Right atrium auricular region (tissue), 2 donors: ENCODE measurements around the gene CLCA1. TPM values are rescaled to one million over a fixed set of nuclear protein-coding genes. Genes with fewer than 3 reads are reported as not detected.

Experiments used
- DNase-seq: peaks from one replicate; pipeline ENCODE4 v3.0.0-alpha.2; 2019; ENCODE audit warnings: low spot score
- H3K27ac ChIP-seq, 2 donors: fragments of 200-600 bp; sonication (generic); 1 replicate in 1 of 2; 2 replicates in 1 of 2; pipeline ENCODE4 v1.5.1; 2016 to 2019
- H3K27me3 ChIP-seq, 2 donors: fragments of 200-600 bp; sonication (generic); one replicate each; pipeline versions ENCODE4 v1.5.1 to v1.6.0; 2017 to 2019
- H3K36me3 ChIP-seq: fragments of 200-600 bp; sonication (generic); one replicate; pipeline ENCODE4 v1.5.1; 2016
- H3K4me1 ChIP-seq, 2 donors: fragments of 200-600 bp; sonication (generic); one replicate each; pipeline versions ENCODE4 v1.5.1 to v1.6.0; 2017 to 2019
- H3K4me3 ChIP-seq, 2 donors: fragments of 200-600 bp; sonication (generic); 1 replicate in 1 of 2; 2 replicates in 1 of 2; pipeline ENCODE4 v1.5.1; 2017 to 2019; ENCODE audit warnings: mild to moderate bottlenecking in 1 of 2, moderate library complexity in 1 of 2
- H3K9me3 ChIP-seq, 2 donors: fragments of 200-600 bp; sonication (generic); one replicate each; pipeline ENCODE4 v1.5.1; 2019
- total RNA-seq, 2 donors: library from RNA; depleted of rRNA; stranded (reverse); fragments of >200 nt; gene quantifications; one replicate each; pipeline ENCODE4 v1.1.0, GENCODE V29; 2016
- TF ChIP-seq, protein P1 (sequence below), 2 donors: fragments of 200-600 bp; sonication (generic); IDR thresholded peaks; one replicate each; pipeline ENCODE4 v1.5.1; 2019; ENCODE audit warnings: antibody characterized with exemption in 2 of 2

The CLCA1 gene
- total RNA-seq, 2 donors from 2014 or later, result not detected

DNA sequence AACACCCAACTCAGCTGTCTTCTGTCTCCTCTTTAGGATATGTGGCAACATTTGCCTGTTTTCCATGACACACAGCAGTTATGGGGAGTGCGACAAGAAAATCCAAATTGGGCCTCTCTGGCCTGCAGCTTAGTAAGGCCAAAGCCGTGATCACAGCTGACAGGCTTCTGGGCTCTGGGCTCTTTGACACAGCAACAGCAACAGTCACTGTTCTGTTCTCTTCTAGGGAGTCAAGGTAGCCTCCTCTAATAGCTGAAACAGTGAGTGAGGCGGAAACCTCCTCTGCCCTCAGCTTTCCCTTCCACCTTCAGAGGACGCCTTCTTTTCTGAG is 19.0 kb downstream of the CLCA1 start:
- no peaks in the 10 kb centered on the region for H3K27me3 ChIP-seq
- TF ChIP-seq, protein P1, sequence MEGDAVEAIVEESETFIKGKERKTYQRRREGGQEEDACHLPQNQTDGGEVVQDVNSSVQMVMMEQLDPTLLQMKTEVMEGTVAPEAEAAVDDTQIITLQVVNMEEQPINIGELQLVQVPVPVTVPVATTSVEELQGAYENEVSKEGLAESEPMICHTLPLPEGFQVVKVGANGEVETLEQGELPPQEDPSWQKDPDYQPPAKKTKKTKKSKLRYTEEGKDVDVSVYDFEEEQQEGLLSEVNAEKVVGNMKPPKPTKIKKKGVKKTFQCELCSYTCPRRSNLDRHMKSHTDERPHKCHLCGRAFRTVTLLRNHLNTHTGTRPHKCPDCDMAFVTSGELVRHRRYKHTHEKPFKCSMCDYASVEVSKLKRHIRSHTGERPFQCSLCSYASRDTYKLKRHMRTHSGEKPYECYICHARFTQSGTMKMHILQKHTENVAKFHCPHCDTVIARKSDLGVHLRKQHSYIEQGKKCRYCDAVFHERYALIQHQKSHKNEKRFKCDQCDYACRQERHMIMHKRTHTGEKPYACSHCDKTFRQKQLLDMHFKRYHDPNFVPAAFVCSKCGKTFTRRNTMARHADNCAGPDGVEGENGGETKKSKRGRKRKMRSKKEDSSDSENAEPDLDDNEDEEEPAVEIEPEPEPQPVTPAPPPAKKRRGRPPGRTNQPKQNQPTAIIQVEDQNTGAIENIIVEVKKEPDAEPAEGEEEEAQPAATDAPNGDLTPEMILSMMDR (IDR thresholded peaks at IDR 0.05), result no peak
- no peak for DNase-seq
- peak overlapping the region; percentile 22 to 61 for H3K27ac ChIP-seq
- H3K4me1 ChIP-seq, result no peaks in the 10 kb centered on the region
- H3K4me3 ChIP-seq, result no peak overlapping the region
- no peaks in the 10 kb centered on the region for H3K36me3 ChIP-seq
- H3K9me3 ChIP-seq, result no peaks in the 10 kb centered on the region

DNA sequence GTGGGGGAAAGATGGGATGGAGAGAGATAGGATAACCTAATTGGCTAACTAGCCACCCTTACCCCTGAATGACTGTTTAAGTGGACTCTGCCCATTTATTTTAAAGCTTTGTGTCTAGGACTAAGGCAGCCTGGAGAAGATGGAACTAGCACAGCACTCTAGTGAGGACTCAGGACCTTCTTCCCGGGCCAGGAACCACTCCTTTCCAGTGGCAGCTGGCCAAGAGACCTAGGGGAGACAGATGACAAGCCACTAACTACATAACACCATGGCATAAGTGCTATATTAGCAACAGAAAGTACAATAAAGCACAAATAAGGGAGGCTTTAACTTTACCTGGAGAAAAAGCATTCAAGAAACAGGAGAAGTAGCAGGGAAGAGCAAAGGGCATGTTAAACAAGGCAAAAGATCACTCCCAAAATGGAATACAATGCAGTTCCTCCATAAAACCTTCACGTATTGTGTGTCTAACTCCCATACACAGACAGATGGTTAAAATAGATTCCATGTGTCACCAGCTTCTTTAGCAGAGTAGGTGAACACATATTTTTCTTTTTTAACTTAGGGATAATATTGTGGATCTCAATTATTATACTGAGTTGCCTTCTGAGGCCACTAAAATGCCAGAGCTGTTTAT is 20.6 kb downstream of the CLCA1 start:
- TF ChIP-seq, protein P1 (IDR thresholded peaks at IDR 0.05), result no peak
- H3K4me3 ChIP-seq, result no peak overlapping the region
- no peak for DNase-seq
- H3K36me3 ChIP-seq, result no peaks in the 10 kb centered on the region
- no peaks in the 10 kb centered on the region for H3K4me1 ChIP-seq
- H3K27me3 ChIP-seq, result no peaks in the 10 kb centered on the region
- no peaks in the 10 kb centered on the region for H3K9me3 ChIP-seq
- no peak overlapping the region for H3K27ac ChIP-seq

DNA sequence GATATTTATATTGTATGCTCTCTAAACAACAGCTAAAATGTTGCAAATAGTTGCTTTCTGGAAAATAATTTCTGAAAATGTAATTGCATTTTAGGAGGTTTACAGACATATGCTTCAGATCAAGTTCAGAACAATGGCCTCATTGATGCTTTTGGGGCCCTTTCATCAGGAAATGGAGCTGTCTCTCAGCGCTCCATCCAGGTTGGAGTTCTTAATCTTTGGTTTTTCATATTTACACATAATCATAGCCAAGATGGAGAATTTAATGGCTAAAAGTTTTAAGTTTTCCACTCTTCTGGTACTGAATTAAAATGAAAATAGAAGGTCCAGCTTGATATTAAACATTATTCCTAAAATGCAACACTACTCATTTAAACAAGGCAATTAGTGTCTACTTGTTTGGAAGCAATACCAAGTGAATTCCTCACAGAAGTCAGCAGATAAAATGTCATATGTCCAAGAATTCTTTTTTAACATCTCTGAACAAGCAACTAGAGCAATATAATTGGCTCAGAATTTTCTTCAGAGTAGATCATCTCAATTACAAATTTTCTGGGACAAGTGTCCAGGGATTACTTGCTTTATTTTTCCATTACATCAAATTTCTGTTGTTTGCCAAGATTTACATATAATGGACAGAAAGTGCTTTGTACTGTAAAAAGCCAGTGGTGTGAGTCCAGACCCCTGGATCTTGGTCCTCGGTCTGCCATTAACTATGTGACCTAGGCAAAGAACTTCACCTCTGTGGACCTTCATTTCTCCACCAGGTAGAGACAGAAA is 22.6 kb downstream of the CLCA1 start:
- Histone ChIP-seq H3K9me3 (no peaks in the 10 kb centered on the region), H3K36me3 (no peaks in the 10 kb centered on the region), H3K27me3 (no peaks in the 10 kb centered on the region), H3K4me1 (no peaks in the 10 kb centered on the region), H3K4me3 (no peak overlapping the region), H3K27ac (no peak overlapping the region)
- no peak for DNase-seq
- TF ChIP-seq, protein P1 (IDR thresholded peaks at IDR 0.05), result no peak

DNA sequence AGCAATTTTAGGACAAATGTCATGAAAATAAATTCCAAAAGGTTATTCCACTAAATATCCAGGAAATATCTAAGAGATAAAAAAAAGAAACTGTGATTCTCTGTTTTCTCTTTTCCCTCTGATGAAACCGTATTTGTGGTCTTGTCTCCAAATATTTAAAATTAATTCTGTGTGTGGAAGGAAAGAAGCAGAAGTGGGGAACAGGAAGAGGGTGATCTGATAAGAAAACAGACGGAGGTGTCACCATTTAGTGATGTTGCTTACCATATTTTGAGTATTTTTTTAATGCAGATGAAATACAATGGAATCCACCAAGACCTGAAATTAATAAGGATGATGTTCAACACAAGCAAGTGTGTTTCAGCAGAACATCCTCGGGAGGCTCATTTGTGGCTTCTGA is 29.6 kb downstream of the CLCA1 start:
- TF ChIP-seq, protein P1 (IDR thresholded peaks at IDR 0.05), result no peak
- H3K27ac ChIP-seq, result no peak overlapping the region

DNA sequence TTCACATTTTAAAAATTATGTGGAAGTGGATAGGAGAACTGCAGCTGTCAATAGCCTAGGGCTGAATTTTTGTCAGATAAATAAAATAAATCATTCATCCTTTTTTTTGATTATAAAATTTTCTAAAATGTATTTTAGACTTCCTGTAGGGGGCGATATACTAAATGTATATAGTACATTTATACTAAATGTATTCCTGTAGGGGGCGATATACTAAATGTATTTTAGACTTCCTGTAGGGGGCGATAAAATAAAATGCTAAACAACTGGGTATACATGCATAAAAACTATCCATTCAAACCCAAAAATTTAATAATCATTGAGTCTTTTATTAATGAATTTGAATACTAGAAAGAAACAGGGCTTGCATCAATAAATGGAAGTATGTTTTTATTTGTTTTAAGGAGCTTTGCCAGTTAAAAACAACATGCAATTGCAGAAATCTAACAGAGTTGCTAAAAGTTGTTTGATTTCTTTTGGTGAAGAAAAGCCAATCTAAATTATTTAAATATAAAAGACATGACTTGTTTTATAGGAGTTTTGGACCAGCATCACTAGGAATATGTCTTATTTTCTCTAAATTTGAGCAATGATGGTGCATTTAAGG is 31.4 kb downstream of the CLCA1 start:
- Histone ChIP-seq H3K27ac (no peak overlapping the region), H3K4me1 (peaks cover 0 to 18% of the 10 kb centered on the region in 2 donors)
- TF ChIP-seq, protein P1 (IDR thresholded peaks at IDR 0.05), result peak; percentile 75 to 87

More for the DNA sequence above, 29.6 kb downstream of the CLCA1 start:
- Histone ChIP-seq H3K9me3 (no peaks in the 10 kb centered on the region), H3K4me1 (peaks cover 0 to 17% of the 10 kb centered on the region in 2 donors), H3K36me3 (no peaks in the 10 kb centered on the region), H3K4me3 (no peak overlapping the region), H3K27me3 (no peaks in the 10 kb centered on the region)
- DNase-seq, result no peak

More for the DNA sequence above, 31.4 kb downstream of the CLCA1 start:
- DNase-seq, result no peak
- H3K27me3 ChIP-seq, result no peaks in the 10 kb centered on the region
- no peak overlapping the region for H3K4me3 ChIP-seq
- H3K36me3 ChIP-seq, result no peaks in the 10 kb centered on the region
- no peaks in the 10 kb centered on the region for H3K9me3 ChIP-seq
